Measurements from ENCODE around the gene PARP8.

The PARP8 gene

DNA sequence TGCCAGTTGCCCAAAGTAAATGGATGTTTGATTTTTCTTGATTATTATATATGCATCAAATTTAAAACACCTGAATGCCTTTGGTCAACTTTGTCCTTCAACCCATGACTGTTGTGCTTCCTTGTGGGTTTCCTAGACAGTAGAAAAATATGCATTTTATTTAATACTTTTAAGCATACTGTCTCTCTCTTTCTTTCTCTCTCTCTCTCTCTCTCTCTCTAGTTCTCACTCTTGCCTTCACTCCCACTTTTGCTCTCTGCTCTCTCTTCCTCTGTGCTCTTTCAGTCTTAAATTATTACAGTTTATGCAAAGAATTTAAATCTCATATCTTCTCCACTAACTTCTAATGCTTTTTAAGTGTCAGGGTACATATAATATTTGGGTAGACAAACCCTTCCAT lies 173.0 kb downstream of the PARP8 start:
- no peak for DNase-seq (ENCODE audit: insufficient read length, low spot score)
- no peak for TF ChIP-seq POLR2A (IDR thresholded peaks at IDR 0.05; ENCODE audit: low read depth, low read length)
- FAIRE-seq: no peak

DNA sequence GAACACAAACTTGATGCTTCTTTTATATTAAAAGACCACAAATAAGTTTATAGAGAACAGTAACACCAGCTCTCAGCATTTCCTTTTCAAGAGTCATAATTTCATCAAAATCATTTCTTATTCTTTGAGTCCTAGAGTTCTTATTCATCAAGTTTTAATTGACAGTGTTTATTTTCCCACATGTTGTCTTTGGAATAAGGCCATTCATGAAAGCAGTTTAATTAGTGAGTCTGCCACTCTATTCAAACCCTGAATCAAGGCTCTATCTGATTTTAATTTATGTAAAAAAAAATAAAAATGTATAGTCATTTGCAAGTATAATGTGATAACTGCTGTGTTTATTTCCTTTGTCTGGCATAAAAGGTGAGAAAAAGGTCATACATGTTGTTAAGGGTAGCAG lies 176.7 kb downstream of the PARP8 start:
- no peak for TF ChIP-seq POLR2A (IDR thresholded peaks at IDR 0.05; ENCODE audit: low read depth, low read length)
- FAIRE-seq (no peak), DNase-seq (ENCODE audit: insufficient read length, low spot score) (no peak)

DNA sequence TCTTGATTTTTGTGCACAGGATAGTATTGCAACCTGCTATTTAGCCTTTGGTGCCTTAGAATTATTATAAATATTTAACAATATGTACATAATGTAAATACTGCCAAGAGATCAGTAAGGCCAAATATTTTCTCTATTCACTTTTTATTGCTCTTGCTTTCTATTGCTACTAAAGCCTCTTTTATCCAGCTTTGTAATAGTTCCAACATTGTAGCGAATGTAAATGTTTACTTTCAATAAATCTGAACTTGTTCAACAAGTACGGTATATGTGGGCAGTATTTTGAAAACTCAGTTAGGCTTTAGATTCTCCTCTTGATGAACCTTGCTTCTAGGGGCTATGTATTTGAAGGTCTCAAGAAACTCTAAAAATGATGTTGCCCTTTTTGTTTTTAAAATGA lies 179.8 kb downstream of the PARP8 start:
- DNase-seq (ENCODE audit: insufficient read length, low spot score) (no peak), FAIRE-seq (no peak)
- no peak for TF ChIP-seq POLR2A (IDR thresholded peaks at IDR 0.05; ENCODE audit: low read depth, low read length)

DNA sequence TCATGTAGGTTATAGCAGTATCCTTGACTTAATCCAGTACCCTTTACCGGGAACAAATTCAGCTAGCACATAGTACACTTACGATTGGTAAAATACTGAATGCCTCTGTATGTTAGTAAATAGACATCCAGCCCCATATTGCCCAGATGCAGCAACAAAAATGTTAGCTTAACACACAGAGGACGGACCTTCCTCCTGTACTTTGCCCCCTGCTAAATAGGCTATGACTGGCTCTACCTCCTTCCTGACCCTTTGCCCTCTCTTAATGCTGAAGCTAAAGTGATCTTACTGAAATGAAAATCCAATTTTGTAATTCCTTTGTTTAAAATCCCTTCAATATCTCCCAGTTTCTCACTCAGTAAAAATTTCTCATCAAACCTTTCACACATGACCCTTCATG lies 183.1 kb downstream of the PARP8 start:
- no peak for TF ChIP-seq POLR2A (IDR thresholded peaks at IDR 0.05; ENCODE audit: low read depth, low read length)
- no peak for DNase-seq (ENCODE audit: insufficient read length, low spot score)
- no peak for FAIRE-seq

DNA sequence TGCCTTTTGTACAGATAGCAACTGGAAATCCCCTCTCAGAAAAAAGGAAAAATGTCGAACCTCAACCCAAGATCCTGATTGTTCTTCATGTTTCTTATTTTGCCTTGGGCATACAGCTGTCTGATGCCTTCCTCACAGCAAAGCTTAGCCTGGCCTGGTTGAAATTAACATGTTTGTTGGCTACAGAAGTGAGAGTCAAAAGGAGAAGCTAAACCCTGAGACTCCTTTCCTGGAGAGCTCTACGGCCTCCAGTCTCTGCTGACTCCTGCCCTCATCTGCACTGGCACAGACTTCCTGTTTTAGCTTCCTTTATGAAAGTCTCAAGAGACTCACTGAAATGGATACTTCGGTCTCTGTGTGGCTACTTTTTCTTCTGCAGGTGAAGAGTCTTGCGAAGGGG lies 186.7 kb downstream of the PARP8 start:
- no peak for TF ChIP-seq POLR2A (IDR thresholded peaks at IDR 0.05; ENCODE audit: low read depth, low read length)
- no peak for DNase-seq (ENCODE audit: insufficient read length, low spot score)
- FAIRE-seq: no peak

DNA sequence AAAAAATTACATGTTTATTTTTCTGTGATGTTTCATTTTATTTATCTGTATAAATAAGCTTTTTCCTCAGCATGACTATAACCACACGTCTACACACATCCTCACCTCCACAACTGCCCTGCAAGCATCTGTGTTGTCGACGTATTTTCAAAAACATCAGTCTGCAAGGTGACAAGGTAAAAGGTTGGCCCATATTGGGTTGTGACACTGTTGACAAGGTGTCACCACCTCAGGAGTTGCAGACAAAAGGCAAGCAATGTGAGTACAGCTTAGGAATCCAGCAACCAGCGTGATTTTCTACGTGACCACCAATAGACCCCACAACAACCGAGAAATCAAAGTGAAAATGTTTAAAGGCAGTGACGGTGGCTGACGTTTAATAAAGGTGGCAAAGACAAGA lies 187.6 kb downstream of the PARP8 start:
- FAIRE-seq (no peak), DNase-seq (ENCODE audit: insufficient read length, low spot score) (no peak)
- TF ChIP-seq POLR2A (IDR thresholded peaks at IDR 0.05; ENCODE audit: low read depth, low read length): no peak

DNA sequence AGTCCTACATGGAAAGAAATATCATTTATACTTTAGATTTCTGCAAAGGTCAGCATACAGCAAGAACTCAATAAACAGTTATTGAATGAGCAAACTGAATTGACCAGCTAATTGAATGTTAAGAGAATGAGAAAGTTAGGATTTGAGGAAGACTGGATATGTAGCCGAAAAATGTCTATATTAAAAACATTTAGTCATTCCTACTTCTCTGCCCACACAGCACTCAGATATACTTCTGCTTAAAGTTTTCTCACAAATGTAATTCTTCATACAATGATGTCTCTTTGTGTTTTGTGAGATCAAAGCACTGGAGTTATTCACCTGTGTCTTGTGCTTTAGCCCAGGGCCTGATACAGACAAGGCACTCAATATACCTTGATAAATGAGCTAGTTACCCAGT lies 188.6 kb downstream of the PARP8 start:
- no peak for TF ChIP-seq POLR2A (IDR thresholded peaks at IDR 0.05; ENCODE audit: low read depth, low read length)
- DNase-seq (ENCODE audit: insufficient read length, low spot score) (no peak), FAIRE-seq (no peak)

DNA sequence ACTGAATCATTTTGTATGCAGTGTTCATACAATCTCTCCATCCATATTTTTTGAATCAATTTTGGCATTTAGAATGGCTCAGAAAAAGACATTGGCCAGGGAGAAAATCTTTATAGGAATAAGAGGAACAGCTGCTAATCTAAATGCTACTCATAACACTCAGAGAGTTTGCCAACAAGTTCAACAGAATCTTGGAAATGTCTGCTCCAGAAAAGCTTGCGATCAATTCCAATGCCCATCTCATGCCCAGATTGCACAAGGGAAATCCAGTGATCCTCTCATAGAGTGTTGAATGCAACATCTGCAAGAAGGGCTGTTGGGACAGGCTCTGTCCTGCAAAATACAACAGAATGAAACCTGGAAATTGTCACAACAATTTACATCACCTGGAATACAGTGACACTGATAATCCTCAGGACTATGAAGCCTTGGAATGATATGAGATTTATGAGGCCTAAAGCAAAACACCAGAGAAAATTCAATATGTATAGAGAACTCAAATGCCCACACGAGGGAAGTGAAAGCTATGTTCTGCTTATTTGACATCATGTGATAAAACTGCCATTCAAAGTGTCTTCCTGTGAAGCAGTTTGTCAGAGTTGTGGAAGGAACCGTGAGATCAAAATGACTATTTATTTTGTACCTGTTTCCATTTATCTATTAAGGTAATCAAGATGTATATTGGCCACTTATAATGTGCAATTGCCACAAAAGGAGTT lies 190.1 kb downstream of the PARP8 start:
- FAIRE-seq (no peak), DNase-seq (ENCODE audit: insufficient read length, low spot score) (no peak)
- TF ChIP-seq POLR2A (IDR thresholded peaks at IDR 0.05; ENCODE audit: low read depth, low read length): no peak

DNA sequence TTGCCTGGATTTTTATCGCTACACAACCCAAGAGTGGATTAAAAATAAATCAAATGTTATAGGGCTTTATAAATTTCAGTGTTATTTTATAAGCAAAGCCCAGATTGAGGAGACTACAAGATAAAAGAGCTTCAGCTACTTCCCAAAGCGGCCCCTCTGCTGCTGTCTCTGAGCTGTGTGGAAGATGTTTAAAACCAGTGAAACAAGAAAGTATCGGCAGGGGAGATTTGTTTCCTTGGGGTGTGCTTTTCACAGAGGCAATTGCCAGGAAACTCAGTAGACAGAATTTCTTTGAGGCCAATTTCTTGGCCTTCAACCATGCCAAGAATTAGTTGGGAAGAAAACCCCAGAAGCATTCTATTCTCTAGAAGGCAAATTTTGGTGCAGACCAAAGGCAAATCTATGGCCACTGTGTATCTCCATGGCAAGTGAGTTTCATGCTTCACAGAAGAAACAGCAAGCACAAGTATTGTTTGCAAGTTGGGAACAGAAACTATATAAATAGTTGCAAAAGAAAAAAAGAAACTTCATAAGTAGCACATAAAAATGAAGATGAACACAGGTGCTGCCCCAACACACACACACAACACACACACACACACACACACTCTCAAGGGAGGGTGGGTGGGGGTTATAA lies 197.2 kb downstream of the PARP8 start:
- FAIRE-seq: no peak
- TF ChIP-seq POLR2A (IDR thresholded peaks at IDR 0.05; ENCODE audit: low read depth, low read length): no peak
- no peak for DNase-seq (ENCODE audit: insufficient read length, low spot score)

DNA sequence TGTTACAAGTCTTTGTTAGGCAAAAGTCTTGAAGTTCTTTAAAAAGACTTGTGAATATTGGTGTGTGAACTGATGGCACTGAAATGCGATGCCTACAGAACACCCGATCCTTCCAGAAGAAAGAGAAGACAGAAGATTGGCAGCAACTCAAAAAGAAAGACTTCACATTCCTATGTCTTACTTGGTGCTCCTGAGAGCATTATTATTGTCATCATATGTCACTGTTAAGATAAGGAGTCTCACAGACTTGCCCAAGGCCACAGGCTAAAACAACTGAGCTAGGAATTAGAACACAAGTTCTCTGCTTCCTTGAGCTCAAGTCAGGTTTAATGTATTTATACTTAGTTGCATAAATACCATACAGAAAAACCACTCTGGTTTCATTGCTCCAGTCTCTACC lies 198.0 kb downstream of the PARP8 start:
- DNase-seq (ENCODE audit: insufficient read length, low spot score): no peak
- no peak for FAIRE-seq

DNA sequence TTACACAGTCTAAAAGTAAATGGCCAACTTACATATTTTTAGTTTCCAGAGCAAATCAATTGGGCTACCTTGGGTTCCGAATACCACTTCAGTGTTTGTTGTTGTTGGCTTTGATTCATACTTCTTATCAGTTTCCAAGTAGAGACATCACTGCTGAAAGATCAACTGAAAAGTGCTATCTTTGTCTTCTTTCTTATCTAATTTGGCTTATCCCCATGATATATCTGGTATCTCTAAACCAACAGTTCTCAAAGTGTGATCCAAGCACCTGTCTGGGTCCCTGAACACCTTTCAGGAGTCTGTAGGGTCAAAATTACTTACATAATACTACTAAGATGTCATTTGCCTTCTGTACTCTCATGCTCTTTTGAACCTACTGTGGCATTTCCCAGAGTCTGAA lies 200.0 kb downstream of the PARP8 start:
- FAIRE-seq (no peak), DNase-seq (ENCODE audit: insufficient read length, low spot score) (no peak)
- no peak for TF ChIP-seq POLR2A (IDR thresholded peaks at IDR 0.05; ENCODE audit: low read depth, low read length)

More for the DNA sequence above, 198.0 kb downstream of the PARP8 start:
- no peak for TF ChIP-seq POLR2A (IDR thresholded peaks at IDR 0.05; ENCODE audit: low read depth, low read length)

DNA sequence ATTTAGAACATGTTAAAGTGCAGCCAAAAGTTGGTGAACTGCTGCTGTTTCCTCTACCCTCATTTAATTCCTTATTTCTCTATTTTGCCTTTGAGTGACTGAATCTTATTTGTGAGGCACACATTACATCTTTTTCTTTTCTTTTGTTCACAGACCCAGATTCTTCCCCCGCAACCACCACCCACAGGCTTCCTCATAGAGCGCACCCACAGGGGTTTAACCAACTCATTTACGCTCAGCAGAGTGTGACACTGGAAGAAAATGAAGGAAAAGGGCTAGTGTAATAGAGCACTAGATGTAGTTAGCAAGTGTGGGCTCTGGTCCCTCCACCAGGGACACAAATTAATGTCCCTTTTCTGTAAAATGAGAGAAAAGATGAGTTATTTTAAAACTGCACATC lies 200.7 kb downstream of the PARP8 start:
- FAIRE-seq (no peak), DNase-seq (ENCODE audit: insufficient read length, low spot score) (no peak)

DNA sequence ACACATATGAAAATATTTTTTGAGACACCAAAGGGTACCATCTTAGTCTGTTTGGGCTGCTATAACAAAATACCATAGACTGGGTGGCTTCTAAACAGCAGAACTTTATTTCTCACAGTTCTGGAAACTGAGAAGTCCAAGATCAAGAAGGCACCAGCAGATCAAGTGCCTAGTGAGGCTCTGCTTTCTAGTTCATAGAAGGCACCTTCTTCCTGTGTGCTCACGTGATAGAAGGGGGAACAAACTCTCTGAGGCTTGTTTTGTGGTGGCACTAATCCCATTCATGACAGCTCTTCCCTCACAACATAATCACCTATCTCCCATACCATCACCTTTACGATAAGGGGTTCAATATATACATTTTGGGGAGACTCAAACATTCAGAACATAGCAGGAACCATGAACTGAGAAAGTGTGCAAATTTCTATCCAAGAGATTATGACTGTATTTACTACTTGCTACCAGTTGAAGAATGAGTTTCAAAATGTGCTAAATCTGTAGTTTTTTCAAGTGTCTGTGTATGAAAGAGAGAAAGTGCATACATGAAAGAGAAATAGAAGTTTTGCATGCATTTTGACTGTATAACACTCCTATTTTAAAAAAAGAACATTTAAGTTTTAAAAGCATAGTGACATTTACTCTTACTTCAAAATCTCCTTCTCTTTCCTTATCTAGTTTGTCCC lies 207.3 kb downstream of the PARP8 start:
- no peak for DNase-seq (ENCODE audit: insufficient read length, low spot score)
- FAIRE-seq: no peak
- no peak for TF ChIP-seq POLR2A (IDR thresholded peaks at IDR 0.05; ENCODE audit: low read depth, low read length)

More for the DNA sequence above, 200.7 kb downstream of the PARP8 start:
- no peak for TF ChIP-seq POLR2A (IDR thresholded peaks at IDR 0.05; ENCODE audit: low read depth, low read length)

DNA sequence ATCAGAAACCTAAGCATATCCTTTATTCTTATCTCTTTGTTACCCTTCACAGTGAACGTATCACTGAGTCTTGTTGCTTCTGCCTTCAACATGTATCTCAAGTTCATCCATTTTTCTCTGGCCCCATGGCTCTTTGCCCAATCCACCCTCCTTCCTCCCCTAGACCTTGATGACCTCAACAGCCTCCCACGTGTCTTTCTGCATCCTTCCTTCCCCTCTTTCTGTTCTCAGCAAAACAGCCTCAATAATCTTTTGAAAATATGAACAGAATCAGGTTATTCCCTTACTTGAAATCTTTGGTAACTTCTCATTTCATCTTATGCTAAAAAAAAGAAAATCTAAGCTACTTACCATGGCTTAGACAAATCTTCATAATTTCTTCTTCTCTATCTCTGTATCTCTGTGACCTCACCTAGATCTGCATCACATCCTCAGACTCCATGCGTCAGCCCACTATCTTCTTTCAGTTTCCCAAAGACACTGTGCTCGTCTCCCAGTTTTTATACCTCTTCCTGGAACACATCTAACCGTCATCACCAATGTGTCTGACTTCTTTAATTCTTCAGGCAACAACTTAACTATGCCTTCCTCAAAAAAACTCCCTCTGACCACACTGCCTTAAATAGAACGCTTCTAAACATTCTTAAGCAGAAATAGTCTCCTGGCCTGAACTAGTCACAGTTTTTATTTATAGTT lies 208.0 kb downstream of the PARP8 start:
- TF ChIP-seq POLR2A (IDR thresholded peaks at IDR 0.05; ENCODE audit: low read depth, low read length): no peak
- FAIRE-seq: no peak

More for the DNA sequence above, 208.0 kb downstream of the PARP8 start:
- DNase-seq (ENCODE audit: insufficient read length, low spot score): no peak
